ENCODE measurements around the gene LGMN. TPM values are rescaled to one million over a fixed set of nuclear protein-coding genes. Genes with fewer than 3 reads are reported as not detected.

The LGMN gene
- total RNA-seq, 1 donor from 2014 or later, result 158 TPM

DNA sequence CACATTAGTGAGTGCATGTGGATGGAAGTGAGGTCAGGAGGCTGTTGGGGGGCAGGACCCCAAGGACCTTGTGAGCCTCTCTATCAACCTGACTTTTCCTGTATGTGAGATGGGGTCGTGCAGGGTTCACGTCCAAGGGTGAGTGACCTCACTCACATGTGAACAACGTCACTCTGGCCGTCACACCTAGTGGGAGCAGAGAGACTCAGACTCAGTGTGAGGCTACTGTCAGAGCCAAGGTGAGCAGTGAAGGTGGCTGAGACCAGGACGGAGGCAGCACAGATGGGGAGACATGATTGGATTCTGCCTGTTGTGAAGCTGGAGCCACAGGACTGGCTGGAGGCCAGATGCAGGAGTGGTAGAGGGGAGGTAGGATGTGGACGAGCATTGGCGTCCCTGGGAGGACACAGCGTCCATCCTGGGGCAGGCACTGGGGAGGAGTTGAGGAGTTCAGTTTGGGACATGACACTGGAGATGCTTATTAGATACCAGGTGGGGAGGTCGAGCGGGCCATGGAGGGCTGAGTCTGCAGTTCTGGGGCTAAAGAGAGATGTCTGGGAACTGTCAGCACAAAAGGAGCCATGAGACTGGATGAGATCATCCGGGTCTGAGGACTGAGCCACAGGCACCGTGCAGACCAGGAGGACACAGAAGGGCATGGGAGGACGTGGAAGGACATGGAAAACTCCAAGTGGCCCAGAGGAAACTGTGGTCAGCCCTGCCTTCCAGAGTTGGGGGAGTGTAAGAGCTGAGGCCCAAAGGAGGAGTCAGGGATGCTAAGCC, 92.8 kb downstream of the LGMN start:
- intact Hi-C loops (cut with DNase I), result no loop called here
- no peak for DNase-seq
- Histone ChIP-seq H3K36me3 (peaks cover 38% of the 10 kb centered on the region), H3K4me1 (peaks cover 56% of the 10 kb centered on the region), H3K27ac (peak overlapping the region; percentile 80), H3K4me3 (peak overlapping the region; percentile 58), H3K9me3 (no peaks in the 10 kb centered on the region), H3K27me3 (ENCODE audit: low read depth) (no peaks in the 10 kb centered on the region)
- TF ChIP-seq, protein P1, sequence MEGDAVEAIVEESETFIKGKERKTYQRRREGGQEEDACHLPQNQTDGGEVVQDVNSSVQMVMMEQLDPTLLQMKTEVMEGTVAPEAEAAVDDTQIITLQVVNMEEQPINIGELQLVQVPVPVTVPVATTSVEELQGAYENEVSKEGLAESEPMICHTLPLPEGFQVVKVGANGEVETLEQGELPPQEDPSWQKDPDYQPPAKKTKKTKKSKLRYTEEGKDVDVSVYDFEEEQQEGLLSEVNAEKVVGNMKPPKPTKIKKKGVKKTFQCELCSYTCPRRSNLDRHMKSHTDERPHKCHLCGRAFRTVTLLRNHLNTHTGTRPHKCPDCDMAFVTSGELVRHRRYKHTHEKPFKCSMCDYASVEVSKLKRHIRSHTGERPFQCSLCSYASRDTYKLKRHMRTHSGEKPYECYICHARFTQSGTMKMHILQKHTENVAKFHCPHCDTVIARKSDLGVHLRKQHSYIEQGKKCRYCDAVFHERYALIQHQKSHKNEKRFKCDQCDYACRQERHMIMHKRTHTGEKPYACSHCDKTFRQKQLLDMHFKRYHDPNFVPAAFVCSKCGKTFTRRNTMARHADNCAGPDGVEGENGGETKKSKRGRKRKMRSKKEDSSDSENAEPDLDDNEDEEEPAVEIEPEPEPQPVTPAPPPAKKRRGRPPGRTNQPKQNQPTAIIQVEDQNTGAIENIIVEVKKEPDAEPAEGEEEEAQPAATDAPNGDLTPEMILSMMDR (IDR thresholded peaks at IDR 0.05), result no peak
- ATAC-seq, result no peak

GRCh38 chr14:92654239-92654901, 94.1 kb downstream of the LGMN start:
- Histone ChIP-seq H3K4me3 (peak overlapping the region; percentile 58), H3K27me3 (ENCODE audit: low read depth) (no peaks in the 10 kb centered on the region), H3K4me1 (peaks cover 59% of the 10 kb centered on the region), H3K9me3 (no peaks in the 10 kb centered on the region), H3K27ac (peak overlapping the region; percentile 81), H3K36me3 (peaks cover 30% of the 10 kb centered on the region)
- DNase-seq, result no peak
- ATAC-seq, result no peak
- TF ChIP-seq, protein P1 (IDR thresholded peaks at IDR 0.05), result no peak
- intact Hi-C loops (cut with DNase I), result no loop called here

Other genes starting within 250 kb of the LGMN start
- 70.6 TPM for gene RIN3, start 234.8 kb downstream of the LGMN start, total RNA-seq
- gene GOLGA5, start 45.7 kb upstream of the LGMN start, total RNA-seq, result 31.9 TPM
- 0.71 TPM for gene CHGA, start 174.5 kb upstream of the LGMN start, total RNA-seq

Measured in lower lobe of right lung (tissue), 2 donors.